ENCODE measurements around the gene ADAMTS8.

Gene ADAMTS8

DNA sequence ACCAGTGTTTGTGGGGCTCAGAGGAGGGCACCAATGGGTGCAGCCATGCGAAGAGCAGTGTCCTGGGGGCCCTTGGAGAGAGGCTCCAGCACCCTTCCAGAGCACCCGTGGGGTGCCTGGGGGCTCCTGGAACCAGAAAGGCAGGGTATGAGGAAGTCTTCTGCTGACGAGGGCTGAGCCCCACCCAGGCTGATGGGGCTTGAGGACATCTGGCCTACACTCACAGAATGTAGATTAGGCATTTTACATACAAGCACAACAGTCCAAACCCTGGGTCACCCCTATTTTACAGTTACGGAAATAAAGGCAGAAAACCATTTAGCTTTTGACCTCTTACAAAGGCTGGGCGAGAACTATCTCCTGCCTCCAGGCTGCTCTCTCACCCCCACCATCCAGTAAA is 47.6 kb downstream of the ADAMTS8 start:
- TF ChIP-seq ZFP3 (CRISPR knock-in tag; IDR thresholded peaks at IDR 0.05) (no peak), ESRRG (CRISPR knock-in tag; IDR thresholded peaks at IDR 0.05) (no peak), POU6F1 (CRISPR knock-in tag; IDR thresholded peaks at IDR 0.05; ENCODE audit: borderline replicate concordance, low read depth) (no peak), ZNF70 (CRISPR knock-in tag; IDR thresholded peaks at IDR 0.05) (no peak), ZC3H10 (CRISPR knock-in tag; IDR thresholded peaks at IDR 0.05) (no peak), OSR1 (CRISPR knock-in tag; IDR thresholded peaks at IDR 0.05) (no peak)
- ATAC-seq: no peak

DNA sequence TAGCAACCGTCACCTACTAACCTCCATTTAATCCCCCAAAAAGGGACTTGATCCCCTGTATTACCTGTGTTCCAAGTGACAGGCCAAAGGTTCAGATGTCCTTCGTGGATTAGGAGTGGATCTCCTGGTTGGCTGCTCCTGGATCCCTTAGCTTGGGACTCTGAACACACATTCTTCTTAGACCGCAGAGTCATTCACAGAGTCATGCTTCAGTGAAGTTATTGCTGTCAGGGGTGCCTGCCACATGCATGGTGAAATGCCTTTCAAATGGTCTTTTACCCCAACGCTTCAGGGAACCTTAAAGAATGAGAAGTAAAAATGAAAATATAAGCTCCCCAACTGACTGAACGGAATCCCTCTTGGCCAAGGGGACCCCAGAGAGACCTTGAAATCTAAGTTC is 49.1 kb downstream of the ADAMTS8 start:
- TF ChIP-seq CSRNP3 (CRISPR knock-in tag; IDR thresholded peaks at IDR 0.05) (no peak), CSDC2 (CRISPR knock-in tag; IDR thresholded peaks at IDR 0.05) (no peak), GLIS3 (CRISPR knock-in tag; IDR thresholded peaks at IDR 0.05) (no peak), ARNTL (CRISPR knock-in tag; IDR thresholded peaks at IDR 0.05; ENCODE audit: borderline replicate concordance, low read depth) (no peak), ZC3H10 (CRISPR knock-in tag; IDR thresholded peaks at IDR 0.05) (no peak), ISL1 (CRISPR knock-in tag; IDR thresholded peaks at IDR 0.05) (no peak), TCF4 (CRISPR knock-in tag; IDR thresholded peaks at IDR 0.05; ENCODE audit: borderline replicate concordance) (no peak), SNAI2 (CRISPR knock-in tag; IDR thresholded peaks at IDR 0.05) (no peak), ZNF565 (CRISPR knock-in tag; conservative IDR thresholded peaks at IDR 0.05; ENCODE audit: low read depth) (no peak), ZFP30 (CRISPR knock-in tag; IDR thresholded peaks at IDR 0.05) (no peak), TOX (CRISPR knock-in tag; IDR thresholded peaks at IDR 0.05; ENCODE audit: borderline replicate concordance) (no peak), ZNF8 (CRISPR knock-in tag; IDR thresholded peaks at IDR 0.05) (no peak), PATZ1 (CRISPR knock-in tag; IDR thresholded peaks at IDR 0.05; ENCODE audit: borderline replicate concordance) (no peak), CREB5 (CRISPR knock-in tag; IDR thresholded peaks at IDR 0.05; ENCODE audit: low read depth) (no peak)
- TF ChIP-seq, protein P1, sequence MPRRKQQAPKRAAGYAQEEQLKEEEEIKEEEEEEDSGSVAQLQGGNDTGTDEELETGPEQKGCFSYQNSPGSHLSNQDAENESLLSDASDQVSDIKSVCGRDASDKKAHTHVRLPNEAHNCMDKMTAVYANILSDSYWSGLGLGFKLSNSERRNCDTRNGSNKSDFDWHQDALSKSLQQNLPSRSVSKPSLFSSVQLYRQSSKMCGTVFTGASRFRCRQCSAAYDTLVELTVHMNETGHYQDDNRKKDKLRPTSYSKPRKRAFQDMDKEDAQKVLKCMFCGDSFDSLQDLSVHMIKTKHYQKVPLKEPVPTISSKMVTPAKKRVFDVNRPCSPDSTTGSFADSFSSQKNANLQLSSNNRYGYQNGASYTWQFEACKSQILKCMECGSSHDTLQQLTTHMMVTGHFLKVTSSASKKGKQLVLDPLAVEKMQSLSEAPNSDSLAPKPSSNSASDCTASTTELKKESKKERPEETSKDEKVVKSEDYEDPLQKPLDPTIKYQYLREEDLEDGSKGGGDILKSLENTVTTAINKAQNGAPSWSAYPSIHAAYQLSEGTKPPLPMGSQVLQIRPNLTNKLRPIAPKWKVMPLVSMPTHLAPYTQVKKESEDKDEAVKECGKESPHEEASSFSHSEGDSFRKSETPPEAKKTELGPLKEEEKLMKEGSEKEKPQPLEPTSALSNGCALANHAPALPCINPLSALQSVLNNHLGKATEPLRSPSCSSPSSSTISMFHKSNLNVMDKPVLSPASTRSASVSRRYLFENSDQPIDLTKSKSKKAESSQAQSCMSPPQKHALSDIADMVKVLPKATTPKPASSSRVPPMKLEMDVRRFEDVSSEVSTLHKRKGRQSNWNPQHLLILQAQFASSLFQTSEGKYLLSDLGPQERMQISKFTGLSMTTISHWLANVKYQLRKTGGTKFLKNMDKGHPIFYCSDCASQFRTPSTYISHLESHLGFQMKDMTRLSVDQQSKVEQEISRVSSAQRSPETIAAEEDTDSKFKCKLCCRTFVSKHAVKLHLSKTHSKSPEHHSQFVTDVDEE (CRISPR knock-in tag; IDR thresholded peaks at IDR 0.05): no peak
- ATAC-seq: no peak

GRCh38 chr11:130370845-130371590 is 57.4 kb downstream of the ADAMTS8 start:
- no peak for ATAC-seq
- no peak for TF ChIP-seq PPARA (CRISPR knock-in tag; IDR thresholded peaks at IDR 0.05; ENCODE audit: borderline replicate concordance)
- no peak for TF ChIP-seq ZFP30 (CRISPR knock-in tag; IDR thresholded peaks at IDR 0.05)
- no peak for TF ChIP-seq POU6F1 (CRISPR knock-in tag; IDR thresholded peaks at IDR 0.05; ENCODE audit: borderline replicate concordance, low read depth)
- TF ChIP-seq, protein P1 (CRISPR knock-in tag; IDR thresholded peaks at IDR 0.05): no peak
- TF ChIP-seq BACH2 (CRISPR knock-in tag; IDR thresholded peaks at IDR 0.05; ENCODE audit: borderline replicate concordance): no peak
- TF ChIP-seq ZNF8 (CRISPR knock-in tag; IDR thresholded peaks at IDR 0.05): no peak
- TF ChIP-seq ARNTL (CRISPR knock-in tag; IDR thresholded peaks at IDR 0.05; ENCODE audit: borderline replicate concordance, low read depth): no peak
- no peak for TF ChIP-seq ESRRG (CRISPR knock-in tag; IDR thresholded peaks at IDR 0.05)
- TF ChIP-seq ZNF70 (CRISPR knock-in tag; IDR thresholded peaks at IDR 0.05): no peak
- no peak for TF ChIP-seq ZNF565 (CRISPR knock-in tag; conservative IDR thresholded peaks at IDR 0.05; ENCODE audit: low read depth)
